HEK293 (cell line): ENCODE measurements around the gene BNIPL.

Experiments
- CTCF ChIA-PET: fragments of 350-600 bp; formaldehyde crosslinking; extraction: SDS; loops from one replicate; lab custom pipeline; 2021; ENCODE audit warnings: antibody characterized with exemption; lab: Yijun Ruan, JAX
- POLR2A ChIA-PET: fragments of 300-600 bp; formaldehyde crosslinking; extraction: SDS; loops from one replicate; lab custom pipeline; 2020; ENCODE audit warnings: antibody characterized with exemption, inconsistent platforms; lab: Yijun Ruan, JAX
- H3K27ac ChIP-seq: fragments of 200-500 bp; sonication (Bioruptor generic); 2 replicates; pipeline ENCODE4 v1.5.1; 2014; ENCODE audit warnings: low read depth, low read length, control low read depth, inconsistent platforms; ENCODE audit errors: extremely low read depth
- H3K36me3 ChIP-seq, 2 experiments: fragments of 200-500 bp in 1 of 2; sonication (Bioruptor generic) in 1 of 2; 1 replicate in 1 of 2; 2 replicates in 1 of 2; pipeline ENCODE4 v1.5.1; 2014 to 2017; ENCODE audit warnings: inconsistent platforms in 2 of 2, low read length in 2 of 2; ENCODE audit not compliant: control insufficient read depth in 2 of 2, insufficient read depth in 1 of 2
- H3K4me1 ChIP-seq: fragments of 200-500 bp; sonication (Bioruptor generic); 2 replicates; pipeline ENCODE4 v1.5.1; 2014; ENCODE audit warnings: mild to moderate bottlenecking, low read length, inconsistent platforms; ENCODE audit not compliant: control insufficient read depth, insufficient read depth
- H3K4me3 ChIP-seq: 2 replicates; pipeline ENCODE4 v1.5.1; 2011; ENCODE audit warnings: low read depth, mild to moderate bottlenecking, control low read depth, low read length, moderate library complexity
- H3K9me3 ChIP-seq: fragments of 200-500 bp; sonication (Bioruptor generic); 2 replicates; pipeline ENCODE4 v1.5.1; 2014; ENCODE audit warnings: low read depth, low read length, inconsistent platforms; ENCODE audit not compliant: control insufficient read depth, insufficient read depth
- AEBP2 ChIP-seq: fragments of 450-650 bp; formaldehyde crosslinking; IDR thresholded peaks from 2 replicates; pipeline ENCODE4 v1.5.1; 2016; ENCODE audit warnings: missing biosample characterization, missing genetic modification characterization, borderline replicate concordance
- HIC1 ChIP-seq: fragments of 450-650 bp; formaldehyde crosslinking; IDR thresholded peaks from 2 replicates; pipeline ENCODE4 v1.5.1; 2016; ENCODE audit warnings: missing biosample characterization, missing genetic modification characterization
- IKZF3 ChIP-seq: fragments of 450-650 bp; IDR thresholded peaks from 2 replicates; pipeline ENCODE4 v1.5.0; 2018; ENCODE audit warnings: missing biosample characterization, mild to moderate bottlenecking, missing genetic modification characterization, moderate library complexity
- MZF1 ChIP-seq: fragments of 450-650 bp; formaldehyde crosslinking; IDR thresholded peaks from 2 replicates; pipeline ENCODE4 v1.5.1; 2017; ENCODE audit warnings: missing biosample characterization, missing genetic modification characterization, borderline replicate concordance
- PRDM4 ChIP-seq: fragments of 450-650 bp; formaldehyde crosslinking; IDR thresholded peaks from 2 replicates; pipeline ENCODE4 v1.5.1; 2017; ENCODE audit warnings: missing biosample characterization, missing genetic modification characterization
- ZFHX2 ChIP-seq: fragments of 450-650 bp; formaldehyde crosslinking; conservative IDR thresholded peaks from 2 replicates; pipeline ENCODE4 v1.5.1; 2016; ENCODE audit warnings: missing biosample characterization, missing genetic modification characterization
- ZFP41 ChIP-seq: fragments of 450-650 bp; formaldehyde crosslinking; IDR thresholded peaks from 2 replicates; pipeline ENCODE4 v1.5.1; 2016; ENCODE audit warnings: missing biosample characterization, missing genetic modification characterization, borderline replicate concordance
- ZNF146 ChIP-seq: fragments of 450-650 bp; formaldehyde crosslinking; IDR thresholded peaks from 2 replicates; pipeline ENCODE4 v1.5.1; 2016; ENCODE audit warnings: missing biosample characterization, missing genetic modification characterization
- ZNF19 ChIP-seq: fragments of 450-650 bp; formaldehyde crosslinking; IDR thresholded peaks from 2 replicates; pipeline ENCODE4; 2016; ENCODE audit warnings: missing biosample characterization, missing genetic modification characterization, low read depth
- ZNF266 ChIP-seq: fragments of 450-650 bp; formaldehyde crosslinking; IDR thresholded peaks from 2 replicates; pipeline ENCODE4 v1.5.1; 2016; ENCODE audit warnings: missing biosample characterization, missing genetic modification characterization, low read depth
- ZNF335 ChIP-seq: fragments of 450-650 bp; formaldehyde crosslinking; conservative IDR thresholded peaks from 2 replicates; pipeline ENCODE4 v1.5.1; 2016; ENCODE audit warnings: missing biosample characterization, missing genetic modification characterization
- ZNF362 ChIP-seq: fragments of 450-650 bp; formaldehyde crosslinking; IDR thresholded peaks from 2 replicates; pipeline ENCODE4 v1.5.1; 2016; ENCODE audit warnings: missing biosample characterization, missing genetic modification characterization
- ZNF558 ChIP-seq: fragments of 450-650 bp; formaldehyde crosslinking; IDR thresholded peaks from 2 replicates; pipeline ENCODE4 v1.5.1; 2016; ENCODE audit warnings: missing biosample characterization, missing genetic modification characterization
- ZNF560 ChIP-seq: fragments of 450-650 bp; formaldehyde crosslinking; IDR thresholded peaks from 2 replicates; pipeline ENCODE4 v1.5.1; 2017; ENCODE audit warnings: missing biosample characterization, missing genetic modification characterization, borderline replicate concordance
- ZNF704 ChIP-seq: fragments of 450-650 bp; formaldehyde crosslinking; IDR thresholded peaks from 2 replicates; pipeline ENCODE4 v1.5.1; 2016; ENCODE audit warnings: missing biosample characterization, missing genetic modification characterization
- ZNF837 ChIP-seq: fragments of 450-650 bp; formaldehyde crosslinking; IDR thresholded peaks from 2 replicates; pipeline ENCODE4 v1.5.1; 2016; ENCODE audit warnings: missing biosample characterization, missing genetic modification characterization

Gene BNIPL

GRCh38 chr1:150999926-151000325 is 36.5 kb upstream of the BNIPL start:
- TF ChIP-seq ZNF19 (tag by site-specific recombination) (no peak), ZFP41 (tag by site-specific recombination) (no peak), ZNF837 (tag by site-specific recombination) (no peak), PRDM4 (tag by site-specific recombination) (no peak), AEBP2 (tag by site-specific recombination) (no peak), ZNF558 (tag by site-specific recombination) (no peak), IKZF3 (tag by site-specific recombination) (no peak), ZNF335 (no peak), MZF1 (tag by site-specific recombination) (no peak), ZNF146 (tag by site-specific recombination) (no peak), ZNF704 (tag by site-specific recombination) (no peak), ZNF362 (tag by site-specific recombination) (no peak), ZNF266 (tag by site-specific recombination) (no peak), ZNF560 (no peak)
- ChIA-PET POLR2A (interaction anchor here (1.3 kb wide), 1 partner anchor 370 kb away, joined by 5 read pairs; the partner anchor contains the start of gene ENSA), CTCF (interaction anchor here (0.6 to 3.9 kb wide), 2 partner anchors 19 to 337 kb away, joined by 4 to 31 read pairs; partner anchors contain the start of gene ANXA9)

GRCh38 chr1:151000408-151000807 is 36.0 kb upstream of the BNIPL start:
- Histone ChIP-seq H3K36me3 (peaks cover 0 to 60% of the 10 kb centered on the region in 2 experiments; a peak in 1 of 3 replicates), H3K27ac (no peak overlapping the region), H3K9me3 (no peaks in the 10 kb centered on the region), H3K4me3 (no peak overlapping the region), H3K4me1 (no peaks in the 10 kb centered on the region)
- POLR2A ChIA-PET = interaction anchor here (1.3 kb wide), 1 partner anchor 371 kb away, joined by 5 read pairs; the partner anchor contains the start of gene ENSA
- TF ChIP-seq HIC1 (no peak), ZFHX2 (tag by site-specific recombination) (peak; percentile 17; the same call in 1 of the 2 replicates)
- CTCF ChIA-PET = interaction anchor here (0.6 to 3.9 kb wide), 3 partner anchors 20 to 142 kb away, joined by 3 to 31 read pairs (median 4); partner anchors contain the start of gene ANXA9

More at GRCh38 chr1:150999926-151000325, 36.5 kb upstream of the BNIPL start:
- Histone ChIP-seq H3K36me3 (peaks cover 0 to 64% of the 10 kb centered on the region in 2 experiments; a peak in 1 of 3 replicates), H3K27ac (no peak overlapping the region), H3K9me3 (no peaks in the 10 kb centered on the region), H3K4me1 (no peaks in the 10 kb centered on the region), H3K4me3 (no peak overlapping the region)
